Measurements from ENCODE around the gene LTBR. TPM values are rescaled to one million over a fixed set of nuclear protein-coding genes. Genes with fewer than 3 reads are reported as not detected.

Gene LTBR
- total and polyA plus RNA-seq, 2 of the 4 experiments (the other 2 are of a cell fraction) = 19.7 to 62.5 TPM

DNA sequence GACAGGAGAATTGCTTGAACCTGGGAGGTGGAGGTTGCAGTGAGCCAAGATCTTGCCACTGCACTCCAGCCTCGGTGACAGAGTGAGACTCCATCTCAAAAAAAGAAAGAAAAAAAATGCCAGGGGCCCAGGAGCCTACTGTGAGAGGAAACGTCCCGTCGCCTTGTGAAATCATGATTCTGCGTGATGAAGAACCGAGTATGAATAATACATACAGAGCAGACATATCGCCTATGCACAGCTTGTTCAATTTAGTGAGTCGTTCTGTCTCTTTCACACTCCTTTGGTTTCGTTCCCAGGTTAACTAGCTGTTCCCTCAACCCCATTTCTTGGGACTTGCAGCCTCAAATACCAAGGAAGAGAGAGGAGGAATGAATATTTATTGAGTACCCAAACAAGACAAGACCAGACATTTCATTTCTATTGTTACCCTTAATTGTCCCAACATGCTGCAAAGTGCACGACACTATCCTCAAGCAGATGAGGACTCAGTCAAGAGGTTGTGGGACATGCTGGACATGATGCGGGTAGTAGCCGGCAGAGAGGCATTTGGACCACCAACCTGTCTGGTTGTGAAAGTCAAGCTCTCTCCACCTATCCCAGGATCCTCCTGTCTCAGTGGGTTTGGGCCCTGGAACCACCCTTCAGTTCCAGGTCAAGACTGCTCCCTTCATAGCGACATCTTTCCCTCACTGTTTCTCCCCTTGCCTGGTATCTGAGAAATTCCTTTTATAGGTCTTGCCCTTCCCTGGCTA, 52.2 kb downstream of the LTBR start:
- Histone ChIP-seq H4K20me1 (ENCODE audit: insufficient read depth, low read length) (no peaks in the 10 kb centered on the region), H3K4me2 (ENCODE audit: low read depth, low read length) (no peak overlapping the region), H4K5ac (ENCODE audit: low read depth, low read length) (no peak overlapping the region), H3K23ac (ENCODE audit: low read depth, low read length) (no peak overlapping the region), H3K9me3 (ENCODE audit: control insufficient read depth, insufficient read depth, low read length) (no peaks in the 10 kb centered on the region), H3K18ac (ENCODE audit: low read depth, low read length) (no peak overlapping the region), H2AK5ac (ENCODE audit: low read depth, low read length) (no peak overlapping the region; the same call in 1 of the 2 replicates), H3K4me1 (ENCODE audit: control insufficient read depth, insufficient read depth, low read length) (peaks cover 8% of the 10 kb centered on the region), H3K9me1 (ENCODE audit: insufficient read depth, low read length) (peaks cover 13% of the 10 kb centered on the region), H3K56ac (ENCODE audit: extremely low read depth, insufficient read depth, low read length) (no peak overlapping the region), H3K27ac (ENCODE audit: insufficient read depth, low read length) (no peak overlapping the region), H3K9ac (ENCODE audit: low read depth, low read length) (no peak overlapping the region), H4K8ac (ENCODE audit: low read depth in 2 of 2, low read length in 2 of 2) (no peak overlapping the region), H3K27me3 (ENCODE audit: control insufficient read depth, insufficient read depth, low read length) (no peaks in the 10 kb centered on the region), H2AFZ (replicated peaks; ENCODE audit: low read length, poor library complexity) (no peak overlapping the region), H3K79me1 (ENCODE audit: low read depth in 1 of 2, low read length in 2 of 2) (0 out of 4 replicates have a peak, but pooled peaks cover 0 to 3% of the 10 kb centered on the region in 2 experiments), H2BK15ac (ENCODE audit: low read depth, low read length) (no peak overlapping the region), H3K36me3 (ENCODE audit: control insufficient read depth, insufficient read depth, low read length) (no peaks in the 10 kb centered on the region), H2BK20ac (ENCODE audit: low read depth, low read length) (no peak overlapping the region), H3K4ac (ENCODE audit: low read depth, low read length) (no peak overlapping the region), H3K4me3 (ENCODE audit: insufficient read depth, low read depth, low read length) (no peak overlapping the region), H2AK9ac (replicated peaks; ENCODE audit: low read depth, low read length, poor library complexity) (no peak overlapping the region), H4K91ac (ENCODE audit: insufficient read depth, low read depth, low read length) (no peak overlapping the region), H3K14ac (replicated peaks; ENCODE audit: low read depth, low read length) (no peak overlapping the region), H2BK120ac (ENCODE audit: low read depth, low read length) (no peak overlapping the region), H2BK5ac (ENCODE audit: low read depth, low read length, poor library complexity, severe bottlenecking) (no peak overlapping the region)
- ChIA-PET CTCF (no interaction called here), POLR2A (ENCODE audit: unreplicated experiment) (no interaction called here)
- BruUV-seq (replicated peaks) = no TSS peak
- intact Hi-C loops (cut with micrococcal nuclease) (no loop called here), dilution Hi-C loops (cut with HindIII; ENCODE audit: low sequenced_read_pairs, unreplicated experiment) (no loop called here), in situ Hi-C loops (cut with MboI; ENCODE audit: low sequenced_read_pairs) (no loop called here)
- no peak for ATAC-seq (ENCODE audit: low read depth)
- 100% methylated on average over 1 of the region's 13 CpGs; no CpG with 5 or more reads in 1 of the 2 experiments for WGBS, 2 experiments (ENCODE audit: extremely low coverage in 2 of 2, insufficient read length in 1 of 2)
- no peak for TF ChIP-seq FOS (IDR thresholded peaks at IDR 0.05; ENCODE audit: low read depth, low read length)
- no peak for TF ChIP-seq MAZ (IDR thresholded peaks at IDR 0.05; ENCODE audit: borderline replicate concordance, low read depth, low read length)
- no peak for TF ChIP-seq CHD1 (IDR thresholded peaks at IDR 0.05; ENCODE audit: low read depth, low read length)
- TF ChIP-seq RFX5 (IDR thresholded peaks at IDR 0.05; ENCODE audit: low read depth, low read length) = no peak
- TF ChIP-seq USF2 (IDR thresholded peaks at IDR 0.05; ENCODE audit: low read depth, low read length) = no peak
- TF ChIP-seq BHLHE40 (IDR thresholded peaks at IDR 0.05; ENCODE audit: low read depth, low read length) = no peak
- TF ChIP-seq POLR2A (IDR thresholded peaks at IDR 0.05; ENCODE audit: low read depth, low read length) = no peak
- TF ChIP-seq CEBPB (IDR thresholded peaks at IDR 0.05; ENCODE audit: low read depth, low read length) = no peak
- TF ChIP-seq RCOR1 (IDR thresholded peaks at IDR 0.05; ENCODE audit: insufficient replicate concordance, low read length) = no peak
- TF ChIP-seq MAFK (IDR thresholded peaks at IDR 0.05; ENCODE audit: low read depth, low read length) = no peak
- no peak for TF ChIP-seq CTCF (conservative IDR thresholded peaks at IDR 0.05; ENCODE audit: low read depth, low read length)
- no peak for TF ChIP-seq MXI1 (IDR thresholded peaks at IDR 0.05; ENCODE audit: borderline replicate concordance, low read depth, low read length)
- TF ChIP-seq SMC3 (IDR thresholded peaks at IDR 0.05; ENCODE audit: low read depth, low read length) = no peak
- TF ChIP-seq RAD21 (IDR thresholded peaks at IDR 0.05; ENCODE audit: low read length) = no peak
- TF ChIP-seq NFE2L2 (IDR thresholded peaks at IDR 0.05; ENCODE audit: low read depth, low read length) = no peak
- TF ChIP-seq ELK1 (IDR thresholded peaks at IDR 0.05; ENCODE audit: borderline replicate concordance, low read depth, low read length) = no peak
- DNase-seq = no peak
